Skeletal muscle satellite cell (primary cell): Measurements from ENCODE around the gene RBM45. TPM values are rescaled to one million over a fixed set of nuclear protein-coding genes. Genes with fewer than 3 reads are reported as not detected.
A peak's percentile ranks its signal among the peaks of the same experiment; 100 is the strongest.

ENCODE experiments used
- H3K27me3 ChIP-seq: 2 replicates; pipeline ENCODE4 v1.7.0; 2013; ENCODE audit warnings: low read length; ENCODE audit not compliant: control insufficient read depth, insufficient read depth
- H3K36me3 ChIP-seq: 2 replicates; pipeline ENCODE4 v1.7.0; 2013; ENCODE audit warnings: mild to moderate bottlenecking, control low read depth, low read length; ENCODE audit not compliant: insufficient read depth
- H3K4me1 ChIP-seq: 2 replicates; pipeline ENCODE4 v1.7.0; 2013; ENCODE audit warnings: low read length; ENCODE audit not compliant: control insufficient read depth, insufficient read depth
- H3K4me2 ChIP-seq: 2 replicates; pipeline ENCODE4 v1.7.0; 2013; ENCODE audit warnings: mild to moderate bottlenecking, low read length
- H3K4me3 ChIP-seq: 2 replicates; pipeline ENCODE4 v1.7.0; 2013; ENCODE audit warnings: low read length
- H3K9ac ChIP-seq: 2 replicates; pipeline ENCODE4 v1.7.0; 2013; ENCODE audit warnings: mild to moderate bottlenecking, low read depth, low read length, moderate library complexity
- H3K9me3 ChIP-seq: replicated peaks from 2 replicates; pipeline ENCODE4 v1.7.0; 2013; ENCODE audit warnings: mild to moderate bottlenecking, control low read depth, low read length
- total RNA-seq: library from RNA; depleted of rRNA; stranded (reverse); fragments of >200 nt; gene quantifications from 2 replicates; pipeline ENCODE4 v1.2.3, GENCODE V29; 2012; rRNA removed

RBM45 gene
- total RNA-seq = 15.9 and 17.7 TPM in 2 replicates

GRCh38 chr2:178112202-178113152 lies at the start of gene RBM45:
Gene RBM45, plus strand, starts transcription at chr2:178112437. Its CDS starts 110 bp downstream, at chr2:178112547.
- Histone ChIP-seq H3K27me3 (no peaks in the 10 kb centered on the region), H3K36me3 (no peaks in the 10 kb centered on the region), H3K9me3 (no peaks in the 10 kb centered on the region), H3K4me3 (peak within 1 kb of the TSS; percentile 84), H3K9ac (peak within 1 kb of the TSS; percentile 87), H3K4me2 (peak within 1 kb of the TSS; percentile 92), H3K4me1 (peaks cover 9% of the 10 kb centered on the region)

DNA sequence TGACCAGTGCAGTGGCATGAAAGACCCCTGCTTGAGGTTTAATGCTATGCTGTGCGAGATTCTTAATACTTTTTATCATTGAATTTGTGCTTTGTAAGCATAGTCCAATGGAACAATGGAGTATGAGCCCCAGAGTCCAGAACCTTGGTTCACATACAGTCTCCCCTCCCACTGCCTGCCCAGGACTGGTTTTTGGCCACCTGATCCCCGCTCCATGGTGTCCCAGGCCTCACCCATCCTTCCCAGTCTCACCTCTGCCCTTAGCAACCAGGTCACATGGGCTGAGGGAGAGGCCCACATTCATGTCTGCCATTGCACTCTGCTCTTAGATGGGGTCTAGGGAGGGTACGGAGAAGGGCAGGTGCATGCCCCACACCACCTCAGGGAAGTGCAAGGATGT lies 45.9 kb upstream of the RBM45 start:
- no peaks in the 10 kb centered on the region for H3K9me3 ChIP-seq
- H3K27me3 ChIP-seq = no peaks in the 10 kb centered on the region
- H3K4me1 ChIP-seq = no peaks in the 10 kb centered on the region
- H3K4me2 ChIP-seq = no peak overlapping the region
- H3K36me3 ChIP-seq = no peaks in the 10 kb centered on the region
- no peak overlapping the region for H3K4me3 ChIP-seq
- H3K9ac ChIP-seq = no peak overlapping the region

- Histone ChIP-seq H3K4me1 (no peaks in the 10 kb centered on the region), H3K27me3 (no peaks in the 10 kb centered on the region), H3K36me3 (no peaks in the 10 kb centered on the region), H3K9me3 (no peaks in the 10 kb centered on the region), H3K4me2 (no peak overlapping the region), H3K4me3 (no peak overlapping the region), H3K9ac (no peak overlapping the region)
Observed at GRCh38 chr2:178066890-178067669, 45.2 kb upstream of the RBM45 start.

- no peak overlapping the region for H3K9ac ChIP-seq
- no peaks in the 10 kb centered on the region for H3K27me3 ChIP-seq
- no peak overlapping the region for H3K4me2 ChIP-seq
- peaks cover 11% of the 10 kb centered on the region for H3K4me1 ChIP-seq
- H3K9me3 ChIP-seq = no peaks in the 10 kb centered on the region
- H3K4me3 ChIP-seq = no peak overlapping the region
- H3K36me3 ChIP-seq = no peaks in the 10 kb centered on the region
Observed at GRCh38 chr2:178068823-178069454, 43.3 kb upstream of the RBM45 start.

- Histone ChIP-seq H3K36me3 (no peaks in the 10 kb centered on the region), H3K9me3 (no peaks in the 10 kb centered on the region), H3K27me3 (no peaks in the 10 kb centered on the region), H3K4me3 (no peak overlapping the region), H3K4me2 (no peak overlapping the region), H3K4me1 (peaks cover 12% of the 10 kb centered on the region), H3K9ac (no peak overlapping the region)
Observed at GRCh38 chr2:178069551-178069950, 42.7 kb upstream of the RBM45 start.

- Histone ChIP-seq H3K9ac (no peak overlapping the region), H3K4me1 (peaks cover 16% of the 10 kb centered on the region), H3K9me3 (no peaks in the 10 kb centered on the region), H3K4me2 (no peak overlapping the region), H3K4me3 (no peak overlapping the region), H3K36me3 (no peaks in the 10 kb centered on the region), H3K27me3 (no peaks in the 10 kb centered on the region)
Observed at GRCh38 chr2:178070824-178071223, 41.4 kb upstream of the RBM45 start.

DNA sequence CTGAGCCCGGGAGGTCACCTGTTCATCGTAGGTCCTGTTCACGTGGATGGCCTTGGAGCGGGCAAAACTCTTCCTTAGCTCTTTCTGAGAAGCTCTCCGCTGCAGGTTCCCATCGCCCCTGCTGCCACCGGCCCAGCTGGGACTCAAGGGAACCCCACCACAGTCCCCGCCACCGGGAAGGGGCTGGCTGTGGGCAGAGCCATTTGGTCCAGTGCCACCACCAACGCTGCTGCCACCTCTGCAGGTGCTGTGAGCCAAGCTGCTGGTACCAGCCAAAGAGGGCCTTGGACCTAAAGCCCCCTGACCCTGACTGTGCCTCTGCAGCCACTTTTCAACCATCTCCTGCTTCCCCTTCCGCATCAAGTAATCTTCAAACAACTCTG lies 40.2 kb upstream of the RBM45 start:
- Histone ChIP-seq H3K4me1 (peaks cover 16% of the 10 kb centered on the region), H3K9ac (no peak overlapping the region), H3K4me3 (peak overlapping the region; percentile 73)

DNA sequence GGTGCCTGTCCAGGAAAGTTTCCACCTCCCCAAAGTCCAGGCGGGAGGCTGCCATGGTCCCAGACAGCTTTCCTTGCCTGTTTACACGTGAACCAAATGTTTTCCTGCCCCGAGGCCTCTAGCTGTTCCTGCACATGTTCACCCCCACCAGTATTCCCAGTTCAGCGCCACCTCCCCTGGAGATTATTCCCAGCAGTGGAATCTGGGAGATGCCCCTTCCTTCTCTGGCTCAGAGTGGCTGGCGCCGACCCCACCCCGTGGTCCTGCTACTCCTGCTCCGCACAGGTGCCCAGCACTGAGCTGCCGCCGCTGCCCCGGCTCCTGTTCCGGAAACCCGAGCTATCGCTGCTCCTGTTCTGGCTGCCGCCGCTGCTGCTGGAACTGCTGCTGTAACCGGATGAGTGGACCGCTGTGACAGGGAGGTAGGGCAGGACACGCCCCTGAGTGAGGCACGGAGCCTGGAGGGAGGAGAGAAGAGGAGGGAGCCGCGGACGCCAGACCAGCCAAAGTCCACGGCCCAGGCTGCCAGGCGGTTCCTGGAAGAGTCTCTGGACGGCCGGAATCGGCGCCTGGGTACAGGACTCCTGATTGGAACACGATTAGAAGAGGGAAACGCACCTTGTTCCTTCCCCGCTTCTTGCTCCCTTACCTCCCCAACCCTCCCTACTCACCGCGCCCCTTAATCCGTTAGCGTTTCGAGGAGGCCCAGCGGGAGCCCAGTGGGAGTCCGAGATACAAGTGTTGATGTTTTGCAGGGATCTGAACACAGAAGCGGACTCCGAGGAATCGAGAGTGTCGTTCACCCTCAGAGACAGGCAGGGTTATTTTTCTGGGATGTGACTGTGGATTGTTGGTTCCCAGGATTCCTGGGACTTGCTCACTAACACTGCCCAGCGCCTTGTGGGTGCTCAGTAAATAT lies 39.6 kb upstream of the RBM45 start, which contains the start of gene PDE11A:
TSS of gene PDE11A (minus strand) at position 395 of the 919 bp plus-strand sequence. CDS start at position 55, 340 bp downstream.
- H3K4me1 ChIP-seq = peaks cover 16% of the 10 kb centered on the region
- no peaks in the 10 kb centered on the region for H3K27me3 ChIP-seq
- H3K4me2 ChIP-seq = peak within 1 kb of the TSS; percentile 94
- peak within 1 kb of the TSS; percentile 74 for H3K9ac ChIP-seq
- H3K9me3 ChIP-seq = no peaks in the 10 kb centered on the region
- H3K36me3 ChIP-seq = no peaks in the 10 kb centered on the region
- peak within 1 kb of the TSS; percentile 73 for H3K4me3 ChIP-seq

More for the DNA sequence above, 40.2 kb upstream of the RBM45 start:
- Histone ChIP-seq H3K9me3 (no peaks in the 10 kb centered on the region), H3K36me3 (no peaks in the 10 kb centered on the region), H3K4me2 (peak overlapping the region; percentile 94), H3K27me3 (no peaks in the 10 kb centered on the region)

DNA sequence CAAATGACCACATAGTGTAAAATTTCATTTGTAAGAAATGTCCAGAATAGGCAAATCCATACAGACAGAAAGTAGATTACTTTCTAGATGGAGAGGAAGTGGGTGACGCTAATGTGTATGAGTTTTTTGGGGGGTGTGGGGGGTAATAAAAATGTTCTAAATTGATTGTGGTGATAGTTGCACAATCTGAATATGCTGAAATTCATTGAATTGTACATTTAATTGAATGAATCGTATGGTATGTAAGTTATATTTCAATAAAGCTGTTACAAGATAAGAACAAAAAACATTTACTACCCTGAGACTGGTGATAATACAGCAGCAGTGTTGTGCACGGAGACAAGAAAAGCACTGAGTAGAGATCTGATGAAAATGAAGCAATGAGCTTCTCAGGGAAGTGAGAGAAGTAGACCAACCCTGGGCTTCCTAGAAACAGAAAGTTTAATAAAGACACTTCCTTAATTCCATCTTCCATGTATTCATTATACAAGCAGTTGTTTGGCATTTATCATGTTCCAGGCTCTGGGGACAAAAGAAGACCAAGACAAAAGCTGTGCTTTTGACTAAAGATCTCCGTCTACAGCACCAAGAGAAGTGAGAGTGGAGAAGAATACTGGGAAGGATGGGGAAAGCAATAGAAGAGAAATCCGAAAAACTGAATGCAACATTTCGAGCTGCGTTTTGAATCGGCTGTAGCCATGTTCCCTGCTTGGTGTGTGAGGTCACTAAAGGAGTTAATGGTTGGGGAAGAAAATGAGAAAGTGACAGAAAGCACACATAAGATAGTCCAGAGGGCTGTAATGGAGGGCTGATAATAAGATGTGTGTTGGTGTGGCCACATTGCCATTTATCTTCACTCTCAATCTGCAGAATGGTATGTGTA lies 37.9 kb upstream of the RBM45 start:
- Histone ChIP-seq H3K9ac (no peak overlapping the region), H3K4me3 (no peak overlapping the region), H3K27me3 (no peaks in the 10 kb centered on the region), H3K9me3 (no peaks in the 10 kb centered on the region), H3K36me3 (no peaks in the 10 kb centered on the region), H3K4me1 (peaks cover 16% of the 10 kb centered on the region), H3K4me2 (no peak overlapping the region)

- H3K9ac ChIP-seq = no peak overlapping the region
- no peaks in the 10 kb centered on the region for H3K36me3 ChIP-seq
- no peak overlapping the region for H3K4me3 ChIP-seq
- H3K4me1 ChIP-seq = peaks cover 16% of the 10 kb centered on the region
- H3K27me3 ChIP-seq = no peaks in the 10 kb centered on the region
- no peaks in the 10 kb centered on the region for H3K9me3 ChIP-seq
- H3K4me2 ChIP-seq = no peak overlapping the region
Observed at GRCh38 chr2:178075006-178075326, 37.3 kb upstream of the RBM45 start.
